Smooth muscle cell (in vitro differentiated cells): ENCODE data around the gene RPP14. TPM values are rescaled to one million over a fixed set of nuclear protein-coding genes. Genes with fewer than 3 reads are reported as not detected.
"Not testable (repeated sequence)": the region's sequence is repeated elsewhere in the genome, so short reads cannot be mapped to it uniquely, and the experiment has no call there.

Source experiments
- DNase-seq: peaks from one replicate; lab custom pipeline; 2025; ENCODE audit not compliant: unreplicated experiment; lab: John Stamatoyannopoulos, UW
- H2AFZ ChIP-seq: fragments of 200-600 bp; sonication (generic); 2 replicates; pipeline ENCODE4 v1.6.0; 2016; ENCODE audit warnings: antibody characterized with exemption, low read depth, mild to moderate bottlenecking
- H3F3A ChIP-seq: fragments of 200-600 bp; sonication (generic); 2 replicates; pipeline ENCODE4 v1.6.0; 2017; ENCODE audit warnings: antibody characterized with exemption, low read depth
- H3K27ac ChIP-seq: fragments of 200-600 bp; sonication (generic); 2 replicates; pipeline ENCODE4 v1.5.1; 2016; ENCODE audit warnings: low read depth, mild to moderate bottlenecking
- H3K27me3 ChIP-seq: fragments of 200-600 bp; sonication (generic); 2 replicates; pipeline ENCODE4 v1.6.1; 2016; ENCODE audit warnings: low read depth, mild to moderate bottlenecking
- H3K36me3 ChIP-seq: fragments of 200-600 bp; sonication (generic); 2 replicates; pipeline ENCODE4 v1.5.1; 2016; ENCODE audit warnings: low read depth
- H3K4me1 ChIP-seq: fragments of 200-600 bp; sonication (generic); 2 replicates; pipeline ENCODE4 v1.5.1; 2016; ENCODE audit warnings: low read depth
- H3K4me2 ChIP-seq: fragments of 200-600 bp; sonication (generic); 2 replicates; pipeline ENCODE4 v1.6.0; 2016; ENCODE audit warnings: mild to moderate bottlenecking
- H3K4me3 ChIP-seq: fragments of 200-600 bp; sonication (generic); 2 replicates; pipeline ENCODE4 v1.5.1; 2016; ENCODE audit warnings: mild to moderate bottlenecking
- H3K79me2 ChIP-seq: fragments of 200-600 bp; sonication (generic); 2 replicates; pipeline ENCODE4 v1.6.0; 2016; ENCODE audit warnings: low read depth, mild to moderate bottlenecking
- H3K9ac ChIP-seq: fragments of 200-600 bp; sonication (generic); 2 replicates; pipeline ENCODE4 v1.6.0; 2016; ENCODE audit warnings: low read depth
- H3K9me3 ChIP-seq: fragments of 200-600 bp; sonication (generic); replicated peaks from 2 replicates; pipeline ENCODE4 v1.5.1; 2016; ENCODE audit warnings: low read depth
- H4K20me1 ChIP-seq: fragments of 200-600 bp; sonication (generic); 2 replicates; pipeline ENCODE4 v1.6.0; 2016; ENCODE audit warnings: low read depth
- CTCF ChIP-seq: fragments of 200-600 bp; sonication (generic); IDR thresholded peaks from 2 replicates; pipeline ENCODE4 v1.5.1; 2017; ENCODE audit warnings: borderline replicate concordance, mild to moderate bottlenecking, antibody characterized with exemption; ENCODE audit not compliant: insufficient read depth, poor library complexity, severe bottlenecking
- WGBS: methylation state at CpG from one replicate; pipeline ENCODE4 v1.1.7; 2016; ENCODE audit warnings: low lambda C conversion rate; 5-methylcytosine and 5-hydroxymethylcytosine counted together
- polyA plus RNA-seq: library from polyadenylated mRNA; unstranded; fragments of >200 nt; fragmentation: Nextera tagmentation; extraction: Ambion mirVana; gene quantifications from 2 replicates; pipeline ENCODE4 v1.2.1, GENCODE V29; 2016
- total RNA-seq: library from RNA; depleted of rRNA; stranded (reverse); fragments of >200 nt; gene quantifications from 2 replicates; pipeline ENCODE4 v1.2.3, GENCODE V29; 2014

RPP14 gene
- total and polyA plus RNA-seq, 2 experiments from 2014 or later: 9.8 to 10.4 TPM

GRCh38 chr3:58336135-58336882, 30.3 kb downstream of the RPP14 start:
- H3K27ac ChIP-seq: peak overlapping the region; percentile 1
- no peak overlapping the region for H3K4me2 ChIP-seq
- H3K27me3 ChIP-seq: no peaks in the 10 kb centered on the region

GRCh38 chr3:58337190-58337589, 31.1 kb downstream of the RPP14 start:
- Histone ChIP-seq H3K27ac (no peak overlapping the region), H3K79me2 (peaks cover 59% of the 10 kb centered on the region), H4K20me1 (peaks cover 6% of the 10 kb centered on the region), H3K27me3 (no peaks in the 10 kb centered on the region), H3F3A (no peaks in the 10 kb centered on the region), H3K4me2 (no peak overlapping the region), H3K4me3 (no peak overlapping the region), H2AFZ (no peak overlapping the region), H3K36me3 (no peaks in the 10 kb centered on the region), H3K4me1 (peaks cover 19% of the 10 kb centered on the region), H3K9ac (no peak overlapping the region), H3K9me3 (no peaks in the 10 kb centered on the region)
- no peak for DNase-seq
- TF ChIP-seq CTCF: no peak
- 100% methylated on average over 1 of the region's 1 CpG for WGBS

More at GRCh38 chr3:58336135-58336882, 30.3 kb downstream of the RPP14 start:
- DNase-seq: no peak
- peaks cover 55% of the 10 kb centered on the region for H3K79me2 ChIP-seq
- H4K20me1 ChIP-seq: peaks cover 3% of the 10 kb centered on the region
- WGBS: 86% methylated on average over 3 of the region's 3 CpGs
- H3K4me1 ChIP-seq: peaks cover 20% of the 10 kb centered on the region
- no peaks in the 10 kb centered on the region for H3K36me3 ChIP-seq
- H3K4me3 ChIP-seq: no peak overlapping the region
- H3K9me3 ChIP-seq: no peaks in the 10 kb centered on the region
- no peak overlapping the region for H2AFZ ChIP-seq
- TF ChIP-seq CTCF: no peak
- no peaks in the 10 kb centered on the region for H3F3A ChIP-seq
- H3K9ac ChIP-seq: no peak overlapping the region

GRCh38 chr3:58339146-58339545, 33.1 kb downstream of the RPP14 start:
- not testable (repeated sequence) for H3K4me1 ChIP-seq, H3K9me3 ChIP-seq, H3K4me3 ChIP-seq, H3K9ac ChIP-seq, H3K27ac ChIP-seq, H3K27me3 ChIP-seq, H2AFZ ChIP-seq, H3K4me2 ChIP-seq, H3K36me3 ChIP-seq, H3F3A ChIP-seq, DNase-seq
- H4K20me1 ChIP-seq: peaks cover 15% of the 10 kb centered on the region
- WGBS: 97% methylated on average over 12 of the region's 12 CpGs
- peaks cover 65% of the 10 kb centered on the region for H3K79me2 ChIP-seq

GRCh38 chr3:58340594-58341244, 34.7 kb downstream of the RPP14 start:
- Histone ChIP-seq H2AFZ (no peak overlapping the region), H4K20me1 (peaks cover 17% of the 10 kb centered on the region), H3K27ac (no peak overlapping the region), H3K79me2 (peaks cover 75% of the 10 kb centered on the region), H3F3A (no peaks in the 10 kb centered on the region), H3K4me3 (no peak overlapping the region), H3K9me3 (no peaks in the 10 kb centered on the region), H3K4me1 (no peaks in the 10 kb centered on the region), H3K36me3 (no peaks in the 10 kb centered on the region), H3K27me3 (no peaks in the 10 kb centered on the region), H3K4me2 (no peak overlapping the region), H3K9ac (no peak overlapping the region)
- WGBS: 96% methylated on average over 3 of the region's 3 CpGs
- TF ChIP-seq CTCF: no peak
- DNase-seq: no peak
